ENCODE data around the gene ZNF679.

- TF ChIP-seq SRF (IDR thresholded peaks at IDR 0.05; ENCODE audit: low read depth) (no peak), CTCF (IDR thresholded peaks at IDR 0.05 in 2 of 3, conservative IDR thresholded peaks at IDR 0.05 in 1 of 3; ENCODE audit: borderline replicate concordance in 1 of 3, insufficient read depth in 1 of 3, low read depth in 2 of 3, low read length in 2 of 3) (no peak), EZH2 (IDR thresholded peaks at IDR 0.05) (no peak), ZNF274 (IDR thresholded peaks at IDR 0.05; ENCODE audit: low read depth, low read length) (no peak), EZH2phosphoT487 (IDR thresholded peaks at IDR 0.05; ENCODE audit: borderline replicate concordance) (no peak)
- TF ChIP-seq, protein P1, sequence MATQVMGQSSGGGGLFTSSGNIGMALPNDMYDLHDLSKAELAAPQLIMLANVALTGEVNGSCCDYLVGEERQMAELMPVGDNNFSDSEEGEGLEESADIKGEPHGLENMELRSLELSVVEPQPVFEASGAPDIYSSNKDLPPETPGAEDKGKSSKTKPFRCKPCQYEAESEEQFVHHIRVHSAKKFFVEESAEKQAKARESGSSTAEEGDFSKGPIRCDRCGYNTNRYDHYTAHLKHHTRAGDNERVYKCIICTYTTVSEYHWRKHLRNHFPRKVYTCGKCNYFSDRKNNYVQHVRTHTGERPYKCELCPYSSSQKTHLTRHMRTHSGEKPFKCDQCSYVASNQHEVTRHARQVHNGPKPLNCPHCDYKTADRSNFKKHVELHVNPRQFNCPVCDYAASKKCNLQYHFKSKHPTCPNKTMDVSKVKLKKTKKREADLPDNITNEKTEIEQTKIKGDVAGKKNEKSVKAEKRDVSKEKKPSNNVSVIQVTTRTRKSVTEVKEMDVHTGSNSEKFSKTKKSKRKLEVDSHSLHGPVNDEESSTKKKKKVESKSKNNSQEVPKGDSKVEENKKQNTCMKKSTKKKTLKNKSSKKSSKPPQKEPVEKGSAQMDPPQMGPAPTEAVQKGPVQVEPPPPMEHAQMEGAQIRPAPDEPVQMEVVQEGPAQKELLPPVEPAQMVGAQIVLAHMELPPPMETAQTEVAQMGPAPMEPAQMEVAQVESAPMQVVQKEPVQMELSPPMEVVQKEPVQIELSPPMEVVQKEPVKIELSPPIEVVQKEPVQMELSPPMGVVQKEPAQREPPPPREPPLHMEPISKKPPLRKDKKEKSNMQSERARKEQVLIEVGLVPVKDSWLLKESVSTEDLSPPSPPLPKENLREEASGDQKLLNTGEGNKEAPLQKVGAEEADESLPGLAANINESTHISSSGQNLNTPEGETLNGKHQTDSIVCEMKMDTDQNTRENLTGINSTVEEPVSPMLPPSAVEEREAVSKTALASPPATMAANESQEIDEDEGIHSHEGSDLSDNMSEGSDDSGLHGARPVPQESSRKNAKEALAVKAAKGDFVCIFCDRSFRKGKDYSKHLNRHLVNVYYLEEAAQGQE (IDR thresholded peaks at IDR 0.05; ENCODE audit: low read depth) = no peak
Measured at GRCh38 chr7:64314566-64314965, 86.3 kb downstream of the ZNF679 start.

Measured in HCT116 (cell line).